Osteocyte (in vitro differentiated cells): ENCODE data around the gene IFNGR1. TPM values are rescaled to one million over a fixed set of nuclear protein-coding genes. Genes with fewer than 3 reads are reported as not detected.

Source experiments
- DNase-seq: peaks from one replicate; pipeline ENCODE4 v3.0.0; 2021; ENCODE audit warnings: mixed read lengths; ENCODE audit not compliant: unreplicated experiment; ENCODE audit errors: extremely low spot score
- H3K27ac Mint-ChIP-seq: one replicate; pipeline ENCODE4 v1.8.0; 2021; ENCODE audit warnings: mild to moderate bottlenecking, mixed read lengths; ENCODE audit not compliant: unreplicated experiment
- H3K27me3 Mint-ChIP-seq: one replicate; pipeline ENCODE4 v1.8.0; 2021; ENCODE audit warnings: mixed read lengths; ENCODE audit not compliant: unreplicated experiment
- H3K36me3 Mint-ChIP-seq: one replicate; pipeline ENCODE4 v1.8.0; 2021; ENCODE audit warnings: mixed read lengths; ENCODE audit not compliant: unreplicated experiment
- H3K4me1 Mint-ChIP-seq: one replicate; pipeline ENCODE4 v1.8.0; 2021; ENCODE audit warnings: mixed read lengths; ENCODE audit not compliant: unreplicated experiment
- H3K4me3 Mint-ChIP-seq: one replicate; pipeline ENCODE4 v1.8.0; 2021; ENCODE audit warnings: mild to moderate bottlenecking, moderate library complexity, mixed read lengths; ENCODE audit not compliant: unreplicated experiment
- H3K9me3 Mint-ChIP-seq: one replicate; pipeline ENCODE4 v1.8.0; 2021; ENCODE audit warnings: mixed read lengths; ENCODE audit not compliant: unreplicated experiment
- CTCF ChIP-seq: fragments of 200-600 bp; sonication (generic); IDR thresholded peaks from 2 replicates; pipeline ENCODE4 v1.5.0; 2021; ENCODE audit warnings: antibody characterized with exemption, mild to moderate bottlenecking, moderate library complexity
- total RNA-seq: library from RNA; stranded (reverse); gene quantifications from 2 replicates; pipeline ENCODE4 v1.2.1, GENCODE V29; 2021

Gene IFNGR1
- total RNA-seq, 1 donor from 2014 or later: 33.4 TPM

- peaks cover 3% of the 10 kb centered on the region for H3K36me3 Mint-ChIP-seq
- no peak for DNase-seq
- H3K9me3 Mint-ChIP-seq: peaks cover 29% of the 10 kb centered on the region
- no peak for TF ChIP-seq CTCF
- H3K4me3 Mint-ChIP-seq: no peak overlapping the region
- H3K27ac Mint-ChIP-seq: no peak overlapping the region
- H3K27me3 Mint-ChIP-seq: peaks cover 2% of the 10 kb centered on the region
- no peaks in the 10 kb centered on the region for H3K4me1 Mint-ChIP-seq
These were observed 37.1 kb downstream of the IFNGR1 start for GRCh38 chr6:137181891-137182653.

- no peak overlapping the region for H3K4me3 Mint-ChIP-seq
- DNase-seq: no peak
- H3K27ac Mint-ChIP-seq: no peak overlapping the region
- no peaks in the 10 kb centered on the region for H3K4me1 Mint-ChIP-seq
- peaks cover 15% of the 10 kb centered on the region for H3K27me3 Mint-ChIP-seq
- no peak for TF ChIP-seq CTCF
- peaks cover 3% of the 10 kb centered on the region for H3K36me3 Mint-ChIP-seq
- peaks cover 9% of the 10 kb centered on the region for H3K9me3 Mint-ChIP-seq
These were observed 41.6 kb downstream of the IFNGR1 start for GRCh38 chr6:137177611-137178010.

- TF ChIP-seq CTCF: no peak
- H3K4me1 Mint-ChIP-seq: no peaks in the 10 kb centered on the region
- H3K27me3 Mint-ChIP-seq: peaks cover 15% of the 10 kb centered on the region
- H3K4me3 Mint-ChIP-seq: no peak overlapping the region
- no peak for DNase-seq
- H3K36me3 Mint-ChIP-seq: no peaks in the 10 kb centered on the region
- no peak overlapping the region for H3K27ac Mint-ChIP-seq
- peaks cover 4% of the 10 kb centered on the region for H3K9me3 Mint-ChIP-seq
These were observed 42.5 kb downstream of the IFNGR1 start for GRCh38 chr6:137176729-137177128.

DNA sequence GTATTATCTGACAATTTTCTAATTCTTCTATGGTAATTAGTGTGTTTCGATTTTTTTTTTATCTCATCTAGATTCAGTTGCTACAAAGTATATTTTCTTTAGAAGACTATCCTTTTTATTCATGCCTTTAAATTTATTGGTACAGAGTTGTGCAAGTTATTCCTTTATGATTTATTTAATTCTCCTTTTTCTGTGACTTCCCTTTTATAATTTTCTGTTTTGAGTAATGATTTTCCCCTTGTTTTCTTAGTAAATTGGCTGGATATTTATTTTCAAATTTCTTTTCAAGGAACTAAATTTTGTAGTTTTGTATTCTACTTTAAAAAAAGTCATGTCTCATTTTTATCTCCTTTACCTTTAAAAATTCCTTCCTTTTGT lies 43.3 kb downstream of the IFNGR1 start:
- Mint-ChIP-seq H3K4me1 (no peaks in the 10 kb centered on the region), H3K36me3 (no peaks in the 10 kb centered on the region), H3K27ac (no peak overlapping the region), H3K4me3 (no peak overlapping the region), H3K9me3 (peaks cover 3% of the 10 kb centered on the region), H3K27me3 (peaks cover 15% of the 10 kb centered on the region)
- no peak for TF ChIP-seq CTCF
- DNase-seq: no peak

GRCh38 chr6:137175157-137175867 lies 43.9 kb downstream of the IFNGR1 start:
- Mint-ChIP-seq H3K27ac (no peak overlapping the region), H3K4me1 (no peaks in the 10 kb centered on the region)

More at GRCh38 chr6:137175157-137175867, 43.9 kb downstream of the IFNGR1 start:
- DNase-seq: no peak
- H3K27me3 Mint-ChIP-seq: peaks cover 15% of the 10 kb centered on the region
- H3K36me3 Mint-ChIP-seq: no peaks in the 10 kb centered on the region
- no peaks in the 10 kb centered on the region for H3K9me3 Mint-ChIP-seq
- no peak for TF ChIP-seq CTCF
- no peak overlapping the region for H3K4me3 Mint-ChIP-seq
